Stimulated activated CD4-positive, alpha-beta T cell treated with anti-CD3 and anti-CD28 coated beads, Interleukin-4, amount 100 ng/mL, for 24 hours (primary cell): Measurements from ENCODE around the gene RFC4.

Source experiments
- DNase-seq: peaks from one replicate; pipeline ENCODE4 v3.0.0-alpha.2; 2020

The RFC4 gene

DNA sequence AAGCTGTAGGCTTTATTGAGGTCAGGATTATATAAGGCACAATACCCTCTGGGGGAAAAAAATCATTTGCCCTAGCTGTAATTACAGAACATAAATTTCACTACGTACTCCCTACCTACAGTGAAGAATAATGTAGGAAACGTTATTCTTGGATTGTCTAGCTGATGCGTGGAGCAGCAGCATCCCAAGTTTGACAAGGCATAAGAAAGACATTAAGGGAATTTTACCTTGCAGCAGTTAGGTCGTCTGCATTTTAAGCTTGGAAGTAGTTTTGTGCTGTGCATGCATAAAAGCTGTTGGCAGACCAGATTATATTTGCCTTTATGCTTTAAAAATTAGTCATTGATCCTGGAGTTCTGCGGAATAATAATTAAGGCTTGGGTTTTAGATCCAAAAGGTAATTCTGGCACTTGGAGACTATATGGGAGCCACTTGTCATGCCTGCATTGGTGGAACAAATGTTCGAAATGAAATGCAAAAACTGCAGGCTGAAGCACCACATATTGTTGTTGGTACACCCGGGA is 20.7 kb downstream of the RFC4 start:
- DNase-seq: no peak

- no peak for DNase-seq
Measured at GRCh38 chr3:186784820-186785494, 21.3 kb downstream of the RFC4 start.

GRCh38 chr3:186783731-186784515 is 22.4 kb downstream of the RFC4 start:
- DNase-seq: peak; percentile 74

DNA sequence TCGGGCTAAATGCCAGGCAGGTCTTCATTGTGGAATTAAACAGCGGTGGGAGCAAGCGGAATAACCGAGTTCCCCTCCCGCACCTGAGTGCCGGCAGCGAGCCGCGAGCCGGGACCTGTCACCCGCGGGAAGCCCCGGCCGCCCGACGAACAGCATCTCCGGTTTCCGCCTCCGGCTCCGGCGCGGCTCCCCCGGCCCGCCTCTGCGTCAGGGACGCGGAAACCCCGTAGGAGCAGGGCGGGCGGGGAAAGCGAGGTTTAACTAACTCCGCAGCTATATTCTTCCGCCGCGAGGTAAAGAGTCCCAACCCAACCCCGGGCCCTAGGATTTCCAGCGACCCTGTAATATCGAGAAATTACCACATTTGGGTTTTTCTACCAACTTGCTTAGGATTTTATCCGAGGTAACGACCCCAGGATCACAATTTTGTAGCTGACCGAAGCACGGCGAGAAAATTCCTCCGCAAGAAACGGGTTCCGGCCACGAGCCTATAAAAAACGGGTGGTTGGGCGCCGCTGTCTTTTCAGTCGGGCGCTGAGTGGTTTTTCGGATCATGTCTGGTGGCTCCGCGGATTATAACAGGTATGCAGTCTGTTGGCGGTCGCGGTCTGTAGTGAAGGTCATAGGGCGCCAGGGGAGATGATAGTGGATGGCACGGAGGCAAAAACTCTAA is 23.1 kb downstream of the RFC4 start, which contains the start of gene EIF4A2:
EIF4A2 (plus strand) TSS at position 520 of the 673 bp plus-strand sequence; CDS start at position 554, 34 bp downstream.
- DNase-seq: peak; percentile 92

GRCh38 chr3:186782542-186783057 is 23.7 kb downstream of the RFC4 start:
- no peak for DNase-seq

GRCh38 chr3:186779204-186779603 is 27.1 kb downstream of the RFC4 start:
- DNase-seq: no peak

DNA sequence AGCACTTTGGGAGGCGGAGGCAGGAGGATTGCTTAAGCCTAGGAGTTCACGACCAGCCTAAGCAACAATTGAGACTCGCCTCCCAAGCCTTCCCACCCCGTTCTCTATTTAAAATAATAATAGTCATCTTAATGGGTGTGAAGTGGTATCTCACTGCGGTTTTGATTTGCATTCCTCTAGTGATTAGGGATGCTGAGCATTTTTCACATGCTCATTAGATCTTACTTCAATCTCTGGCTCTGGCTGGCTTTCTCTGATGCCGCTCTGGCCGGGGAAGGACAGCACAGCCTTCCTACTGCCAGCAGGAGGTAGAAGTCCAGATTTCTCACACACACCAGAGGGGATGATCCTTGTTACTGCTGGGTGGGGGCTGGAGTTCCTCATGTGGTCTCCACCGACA is 30.3 kb downstream of the RFC4 start:
- no peak for DNase-seq

- peak; percentile 71 for DNase-seq
Measured at GRCh38 chr3:186772701-186773417, 33.4 kb downstream of the RFC4 start.

DNA sequence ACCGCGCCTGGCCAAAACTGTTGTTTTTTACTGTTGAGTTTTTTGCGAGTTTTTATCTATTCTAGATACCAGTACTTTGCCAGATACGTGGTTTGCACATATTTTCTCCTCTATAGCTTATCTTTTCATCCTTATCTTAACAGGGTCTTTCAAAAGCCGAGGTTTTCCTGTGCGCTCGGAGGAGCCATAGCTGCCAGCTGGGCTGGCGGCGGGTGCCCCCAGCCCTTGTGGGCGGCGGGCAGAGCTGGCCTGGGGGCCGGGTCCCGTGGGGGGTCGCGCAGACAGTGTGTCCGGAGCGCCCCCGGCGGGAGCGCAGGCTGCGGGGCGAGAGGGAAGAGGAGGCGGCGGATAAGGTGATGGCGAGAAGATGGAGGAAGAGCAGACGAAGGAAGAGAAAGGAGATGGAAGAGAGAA is 34.0 kb downstream of the RFC4 start:
- no peak for DNase-seq

DNA sequence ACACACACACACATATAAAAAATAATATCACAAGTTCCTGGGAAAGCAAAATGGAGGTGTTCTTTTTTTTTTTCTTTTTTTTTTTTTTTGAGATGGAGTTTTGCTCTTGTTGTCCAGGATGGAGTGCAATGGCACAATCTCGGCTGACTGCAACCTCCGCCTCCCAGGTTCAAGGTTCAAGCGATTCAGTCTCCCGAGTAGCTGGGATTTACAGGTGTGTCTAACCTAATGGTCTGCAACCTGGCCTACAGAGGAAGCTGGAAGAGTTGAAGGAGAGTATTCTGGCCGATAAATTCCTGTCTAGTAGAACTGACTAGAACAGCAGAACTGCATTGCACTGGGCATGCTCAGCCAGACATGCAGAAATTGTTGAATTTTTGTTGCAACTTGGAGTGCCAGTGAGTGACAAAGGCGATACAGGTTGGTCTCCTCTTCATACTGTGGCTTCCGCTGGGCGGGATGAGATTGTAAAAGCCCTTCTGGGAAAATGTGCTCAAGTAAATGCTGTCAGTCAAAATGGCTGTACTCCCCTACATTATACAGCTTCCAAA is 45.3 kb downstream of the RFC4 start:
- no peak for DNase-seq

GRCh38 chr3:186760141-186760833 is 46.0 kb downstream of the RFC4 start:
- no peak for DNase-seq

DNA sequence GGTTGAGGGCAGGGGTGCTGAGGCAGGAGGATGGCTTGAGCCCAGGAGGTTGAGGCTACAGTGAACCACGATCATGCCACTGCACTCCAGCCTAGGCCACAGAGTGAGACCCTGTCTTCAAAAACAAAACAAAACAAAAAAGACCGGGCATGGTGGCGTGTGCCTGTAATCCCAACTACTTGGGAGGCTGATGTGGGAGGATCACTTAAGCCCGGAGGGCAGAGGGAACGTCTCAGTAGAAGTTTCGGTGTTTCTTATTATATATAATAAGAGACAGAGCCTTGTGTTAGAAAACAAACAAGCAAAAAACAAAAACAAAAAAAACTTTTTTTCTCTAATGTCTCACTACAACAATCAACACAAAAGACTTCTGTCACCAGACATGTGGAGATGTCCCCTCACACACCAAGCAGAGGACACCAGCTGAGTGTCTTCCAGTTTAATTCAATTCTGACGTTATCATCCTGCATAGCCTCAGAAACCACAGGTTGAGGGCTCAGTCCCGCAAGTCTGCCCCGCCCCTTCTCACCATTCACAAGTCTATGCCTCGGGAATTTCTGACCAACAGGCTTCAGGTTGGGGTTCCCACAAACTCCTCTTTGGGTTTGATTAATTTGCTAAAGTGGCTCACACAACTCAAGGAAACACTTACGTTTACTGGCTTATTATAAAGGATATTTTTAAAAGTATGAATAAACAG is 46.9 kb downstream of the RFC4 start:
- no peak for DNase-seq

GRCh38 chr3:186757686-186758220 is 48.5 kb downstream of the RFC4 start:
- no peak for DNase-seq

DNA sequence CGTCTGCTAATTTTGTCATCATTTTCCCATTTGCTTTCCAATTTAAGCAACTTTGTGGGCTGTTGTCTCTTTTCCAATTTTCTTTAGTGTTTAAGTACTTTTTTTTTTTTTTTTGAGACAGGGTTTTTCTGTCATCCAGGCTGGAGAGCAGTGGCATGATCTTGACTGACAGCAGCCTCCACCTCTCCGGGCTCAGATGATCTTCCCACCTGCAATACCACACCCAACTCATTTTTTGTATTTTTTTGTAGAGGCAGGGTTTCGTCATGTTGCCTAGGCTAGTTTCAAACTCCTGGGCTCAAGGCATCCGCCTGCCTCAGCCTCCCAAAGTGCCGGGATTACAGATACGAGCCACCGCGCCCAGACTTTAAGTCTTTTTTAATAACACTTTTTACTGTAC is 49.1 kb downstream of the RFC4 start:
- no peak for DNase-seq

DNA sequence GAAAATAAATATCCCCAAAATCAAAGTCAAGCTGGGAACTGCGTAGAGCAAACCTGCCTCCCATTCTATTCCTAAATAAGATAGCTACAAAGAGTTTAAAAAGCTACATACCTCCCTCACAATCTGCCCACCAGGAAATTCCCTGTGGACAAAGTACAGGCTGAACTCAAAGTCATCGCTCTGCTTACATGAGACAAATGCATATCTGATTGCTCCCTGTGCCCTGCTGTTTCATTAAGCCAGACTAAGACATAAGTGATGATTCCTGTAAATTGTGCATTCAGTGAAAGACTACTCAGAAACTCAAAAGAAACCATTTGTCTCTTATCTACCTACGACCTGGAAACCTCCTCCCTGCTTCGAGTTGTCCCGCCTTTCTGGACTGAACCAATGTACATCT is 51.4 kb downstream of the RFC4 start:
- no peak for DNase-seq

- DNase-seq: no peak
Measured at GRCh38 chr3:186754006-186754405, 52.3 kb downstream of the RFC4 start.

DNA sequence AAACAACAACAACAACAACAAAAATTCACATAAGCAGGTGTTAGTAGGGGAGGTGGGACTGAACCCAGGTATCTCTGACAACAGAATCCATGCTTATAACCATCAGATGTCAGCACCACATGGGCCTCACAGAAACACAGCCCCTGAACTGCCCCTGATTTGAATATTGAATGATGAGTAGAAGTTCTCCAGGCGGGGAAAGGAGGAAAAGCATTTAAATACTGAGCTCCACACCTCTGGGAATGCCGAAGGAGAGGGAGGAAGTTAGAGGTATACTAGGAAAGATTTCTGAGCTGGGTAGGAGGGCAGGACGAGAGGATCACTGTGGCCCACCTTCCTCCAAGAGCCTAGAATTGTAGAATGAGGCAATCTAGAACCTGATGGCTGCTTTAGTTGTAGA is 54.8 kb downstream of the RFC4 start:
- DNase-seq: no peak

- no peak for DNase-seq
Measured at GRCh38 chr3:186750316-186750715, 56.0 kb downstream of the RFC4 start.

DNA sequence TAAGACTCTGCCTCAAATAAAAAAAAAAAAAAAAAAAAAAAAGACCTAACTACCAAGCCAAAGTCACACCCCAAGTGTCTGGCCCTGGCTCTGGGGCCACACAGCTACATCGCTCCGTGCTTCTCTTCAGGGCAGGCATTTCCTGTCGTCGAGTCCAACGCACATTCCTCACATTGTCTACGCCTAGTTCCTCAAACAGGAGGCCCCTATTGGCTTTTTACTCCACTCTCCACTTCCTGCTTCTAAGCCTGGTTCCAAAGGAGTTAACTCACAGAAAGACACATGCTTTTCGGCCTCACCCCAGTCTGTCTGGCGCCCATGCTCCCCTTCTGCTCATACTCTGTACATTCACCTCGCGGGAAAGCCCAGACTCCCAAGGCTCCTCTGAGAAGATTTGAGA is 60.3 kb downstream of the RFC4 start:
- no peak for DNase-seq

GRCh38 chr3:186743666-186744065 is 62.6 kb downstream of the RFC4 start:
- DNase-seq: no peak
